HepG2 (cell line): Measurements from ENCODE around the gene KRT81.

Experiments
- CTCF ChIP-seq: sonication (generic); formaldehyde crosslinking; IDR thresholded peaks from 2 replicates; pipeline ENCODE4 v1.5.0; 2020; ENCODE audit warnings: mild to moderate bottlenecking, missing genetic modification reagents, moderate library complexity
- FOXK1 ChIP-seq: sonication (generic); formaldehyde crosslinking; IDR thresholded peaks from 2 replicates; pipeline ENCODE4 v1.4.0; 2020; ENCODE audit warnings: low read depth, missing genetic modification reagents, borderline replicate concordance
- HNRNPUL1 ChIP-seq: fragments of 200-400 bp; formaldehyde crosslinking; IDR thresholded peaks from 2 replicates; pipeline ENCODE4 v1.6.1; 2017; ENCODE audit warnings: low read depth, mild to moderate bottlenecking, low read length, moderate library complexity
- NFKBIZ ChIP-seq: IDR thresholded peaks from 2 replicates; pipeline ENCODE4 v1.6.1; 2018; ENCODE audit warnings: missing genetic modification reagents, missing compliant biosample characterization
- POLR2A ChIP-seq, 2 experiments: IDR thresholded peaks; 2 replicates each; pipeline ENCODE4 v1.6.1; 2011; ENCODE audit warnings: low read depth in 2 of 2, low read length in 2 of 2, mild to moderate bottlenecking in 1 of 2, moderate library complexity in 1 of 2; ENCODE audit not compliant: insufficient read depth in 1 of 2
- SATB2 ChIP-seq: sonication (generic); formaldehyde crosslinking; IDR thresholded peaks from 2 replicates; pipeline ENCODE4 v1.5.0; 2020; ENCODE audit warnings: missing genetic modification reagents
- TCF12 ChIP-seq, 2 experiments: fragments of 450-650 bp in 1 of 2; sonication (generic) in 1 of 2; formaldehyde crosslinking in 1 of 2; IDR thresholded peaks; 2 replicates each; pipeline versions ENCODE4 v1.6.1 to v1.8.0; 2017 to 2022; ENCODE audit warnings: antibody characterized with exemption in 1 of 2, mild to moderate bottlenecking in 1 of 2, missing genetic modification reagents in 1 of 2, moderate library complexity in 1 of 2
- TFDP1 ChIP-seq: IDR thresholded peaks from 2 replicates; pipeline ENCODE4 v1.6.1; 2016; ENCODE audit warnings: missing compliant biosample characterization, missing genetic modification reagents, borderline replicate concordance
- ZBTB8A ChIP-seq: sonication (generic); formaldehyde crosslinking; IDR thresholded peaks from 2 replicates; pipeline ENCODE4 v1.4.0; 2020; ENCODE audit warnings: mild to moderate bottlenecking, low read depth, missing genetic modification reagents, borderline replicate concordance
- ZNF292 ChIP-seq: sonication (generic); formaldehyde crosslinking; IDR thresholded peaks from 2 replicates; pipeline ENCODE4 v1.8.1; 2022; ENCODE audit warnings: mild to moderate bottlenecking, low read depth, missing genetic modification reagents, borderline replicate concordance
- ZNF546 ChIP-seq: sonication (generic); formaldehyde crosslinking; conservative IDR thresholded peaks from 2 replicates; pipeline ENCODE4 v1.8.1; 2023; ENCODE audit warnings: mild to moderate bottlenecking, missing genetic modification reagents
- ZNF841 ChIP-seq: sonication (generic); formaldehyde crosslinking; IDR thresholded peaks from 2 replicates; pipeline ENCODE4 v1.8.1; 2023; ENCODE audit warnings: missing genetic modification reagents, borderline replicate concordance
- TF ChIP-seq, protein P1 (sequence below): IDR thresholded peaks from 2 replicates; pipeline ENCODE4 v1.6.1; 2016; ENCODE audit warnings: low read depth

GRCh38 chr12:52331039-52331438, 39.7 kb upstream of the KRT81 start:
- TF ChIP-seq ZBTB8A (CRISPR knock-in tag) (no peak), NFKBIZ (CRISPR knock-in tag) (no peak), FOXK1 (CRISPR knock-in tag) (no peak), CTCF (CRISPR knock-in tag) (no peak), TFDP1 (CRISPR knock-in tag) (no peak), TCF12 (IDR thresholded peaks at IDR 0.05) (no peak), TCF12 (CRISPR knock-in tag; IDR thresholded peaks at IDR 0.05) (no peak), ZNF292 (CRISPR knock-in tag) (no peak), ZNF841 (CRISPR knock-in tag) (no peak), POLR2A (IDR thresholded peaks at IDR 0.05; ENCODE audit: insufficient read depth in 1 of 2, low read depth in 2 of 2, low read length in 2 of 2) (no peak), SATB2 (CRISPR knock-in tag) (no peak), HNRNPUL1 (no peak), ZNF546 (CRISPR knock-in tag) (no peak)
- TF ChIP-seq, protein P1, sequence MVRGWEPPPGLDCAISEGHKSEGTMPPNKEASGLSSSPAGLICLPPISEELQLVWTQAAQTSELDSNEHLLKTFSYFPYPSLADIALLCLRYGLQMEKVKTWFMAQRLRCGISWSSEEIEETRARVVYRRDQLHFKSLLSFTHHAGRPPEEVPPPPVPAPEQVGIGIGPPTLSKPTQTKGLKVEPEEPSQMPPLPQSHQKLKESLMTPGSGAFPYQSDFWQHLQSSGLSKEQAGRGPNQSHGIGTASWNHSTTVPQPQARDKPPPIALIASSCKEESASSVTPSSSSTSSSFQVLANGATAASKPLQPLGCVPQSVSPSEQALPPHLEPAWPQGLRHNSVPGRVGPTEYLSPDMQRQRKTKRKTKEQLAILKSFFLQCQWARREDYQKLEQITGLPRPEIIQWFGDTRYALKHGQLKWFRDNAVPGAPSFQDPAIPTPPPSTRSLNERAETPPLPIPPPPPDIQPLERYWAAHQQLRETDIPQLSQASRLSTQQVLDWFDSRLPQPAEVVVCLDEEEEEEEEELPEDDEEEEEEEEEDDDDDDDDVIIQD (CRISPR knock-in tag) = no peak
